Stimulated activated CD4-positive, alpha-beta T cell treated with anti-CD3 and anti-CD28 coated beads, Interleukin-12 subunit alpha, Interleukin-12 subunit beta, amount 100 ng/mL, for 24 hours (primary cell): Measurements from ENCODE around the gene POU2F1.
"Not testable (repeated sequence)": the region's sequence is repeated elsewhere in the genome, so short reads cannot be mapped to it uniquely, and the experiment has no call there.

Experiments
- DNase-seq, 2 experiments: peaks; one replicate each; pipeline ENCODE4 v3.0.0-alpha.2; 2020; ENCODE audit warnings: low read depth in 2 of 2

POU2F1 gene

DNA sequence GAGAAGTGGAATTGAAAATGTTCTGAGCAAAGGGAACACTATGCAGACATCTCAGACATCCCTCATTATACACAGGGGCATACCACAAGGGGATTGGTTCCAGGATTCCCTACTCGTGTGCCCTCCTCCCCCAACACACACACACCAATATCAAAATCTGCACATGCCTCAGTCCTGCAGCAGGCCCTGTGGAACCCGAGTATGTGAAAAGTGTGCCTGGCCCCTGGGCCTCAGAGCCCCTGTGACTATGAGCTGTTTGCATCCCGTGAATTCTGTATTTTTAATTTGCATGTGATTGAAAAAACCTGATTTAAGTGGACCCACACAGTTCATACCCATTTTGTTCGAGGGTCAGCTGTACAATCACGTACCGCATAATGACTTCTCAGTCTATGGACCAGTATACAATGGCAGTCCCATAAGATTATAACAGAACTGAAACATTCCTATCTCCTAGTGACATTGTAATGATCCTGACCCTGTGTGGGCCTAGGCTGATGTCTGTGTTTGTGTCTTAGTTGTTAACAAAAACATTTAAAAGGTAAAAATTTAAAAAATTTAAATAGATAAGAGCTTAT, 11.3 kb downstream of the POU2F1 start:
- no peak for DNase-seq

GRCh38 chr1:167232801-167233200, 12.1 kb downstream of the POU2F1 start:
- no peak for DNase-seq

- DNase-seq = no peak
These were observed 12.7 kb downstream of the POU2F1 start for GRCh38 chr1:167233373-167233772.

DNA sequence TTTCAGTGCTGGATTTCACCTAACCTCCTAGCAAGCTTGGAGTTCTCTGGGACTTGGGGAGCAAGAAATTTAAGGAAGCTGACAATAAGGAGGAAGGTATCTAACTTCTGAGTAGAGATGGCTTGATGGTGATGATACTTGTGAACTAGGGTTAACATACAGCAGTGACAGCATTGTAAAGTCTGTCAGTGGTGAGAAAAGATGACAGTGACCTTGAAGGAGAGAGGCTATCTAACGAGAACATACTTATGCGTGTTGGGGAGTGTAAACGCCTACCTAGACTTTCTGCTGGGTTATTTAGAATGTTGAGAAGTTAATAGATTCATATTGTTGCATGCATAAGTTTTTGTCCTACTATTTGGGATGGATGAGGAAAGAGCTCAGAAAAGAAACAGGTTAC, 16.3 kb downstream of the POU2F1 start:
- no peak for DNase-seq

- DNase-seq = no peak
These were observed 18.0 kb downstream of the POU2F1 start for GRCh38 chr1:167238713-167239112.

GRCh38 chr1:167239257-167239656, 18.6 kb downstream of the POU2F1 start:
- no peak for DNase-seq

- DNase-seq = no peak
These were observed 23.6 kb downstream of the POU2F1 start for GRCh38 chr1:167244244-167244643.

DNA sequence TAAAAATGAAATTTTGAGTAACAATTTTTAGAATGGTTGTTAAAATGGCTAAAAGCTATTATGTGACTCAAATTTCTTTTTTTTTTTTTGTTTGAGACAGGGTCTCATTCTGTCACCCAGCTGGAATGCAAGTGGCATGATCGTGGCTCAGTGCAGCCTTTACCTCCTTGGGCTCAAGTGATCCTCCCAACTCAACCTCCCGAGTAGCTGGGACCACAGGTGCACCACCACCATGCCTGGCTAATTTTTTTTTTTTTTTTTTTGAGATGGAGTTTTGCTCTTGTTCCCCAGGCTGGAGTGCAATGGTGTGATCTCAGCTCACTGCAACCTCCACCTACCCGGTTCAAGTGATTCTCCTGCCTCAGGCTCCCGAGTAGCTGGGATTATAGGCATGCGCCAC, 24.5 kb downstream of the POU2F1 start:
- not testable (repeated sequence) for DNase-seq

DNA sequence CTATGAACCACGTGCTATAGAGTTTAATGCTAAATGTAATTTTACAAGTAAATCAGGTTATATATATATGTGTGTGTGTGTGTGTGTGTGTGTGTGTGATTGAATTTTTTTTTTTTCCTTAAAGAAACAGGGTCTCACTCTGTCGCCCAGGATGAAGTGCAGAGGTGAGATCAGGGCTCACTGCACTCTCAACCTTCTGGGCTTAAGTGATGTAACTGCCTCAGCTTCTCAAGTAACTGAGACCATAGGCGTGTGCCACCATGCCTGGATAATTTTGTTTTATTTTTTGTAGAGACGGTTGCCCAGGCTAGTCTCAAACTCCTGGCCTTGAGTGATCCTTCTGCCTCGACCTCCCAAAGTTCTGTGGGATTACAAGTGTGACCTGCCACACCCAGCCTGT, 26.3 kb downstream of the POU2F1 start:
- DNase-seq = no peak

- no peak for DNase-seq
These were observed 27.1 kb downstream of the POU2F1 start for GRCh38 chr1:167247754-167248153.

GRCh38 chr1:167248707-167249642, 28.3 kb downstream of the POU2F1 start:
- DNase-seq = no peak

DNA sequence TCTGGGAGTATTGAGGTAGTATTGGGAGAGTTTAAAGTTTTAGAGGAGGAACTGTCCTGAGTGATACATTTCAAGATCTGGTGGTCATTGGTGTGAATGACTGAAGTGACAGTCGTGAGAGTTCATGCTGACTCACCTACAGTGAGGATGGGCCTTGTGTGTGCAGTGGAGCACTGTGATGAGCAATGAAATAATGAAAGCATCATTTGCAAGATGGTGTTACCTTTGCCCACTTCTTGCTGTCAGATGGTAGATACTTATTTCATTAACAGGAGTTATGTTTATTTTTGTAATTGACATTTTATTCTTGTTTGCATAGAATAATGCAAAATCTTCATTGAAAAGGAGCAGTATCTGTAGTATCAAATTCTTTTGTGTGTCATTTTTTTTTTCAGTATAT, 29.0 kb downstream of the POU2F1 start:
- DNase-seq = no peak

GRCh38 chr1:167250482-167250881, 29.8 kb downstream of the POU2F1 start:
- no peak for DNase-seq

DNA sequence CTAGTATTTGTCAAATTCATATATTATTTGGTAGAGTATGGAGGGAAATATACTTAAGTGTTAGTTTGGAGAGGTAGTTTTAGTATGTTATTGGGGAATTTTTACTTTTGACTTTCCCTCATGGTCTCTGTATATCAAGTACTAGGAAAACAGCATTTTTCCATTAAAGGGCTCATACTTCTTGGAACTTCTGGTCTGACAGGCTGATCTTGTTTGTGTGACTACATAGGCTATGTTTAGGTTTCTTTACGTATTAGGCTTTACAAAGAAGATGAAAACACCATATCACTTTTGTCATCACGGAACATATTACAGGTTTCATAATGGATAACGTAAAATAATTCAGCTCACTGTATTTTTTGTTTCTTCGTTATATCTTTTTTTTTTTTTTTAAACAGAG, 30.8 kb downstream of the POU2F1 start:
- DNase-seq = no peak

GRCh38 chr1:167252986-167253385, 32.3 kb downstream of the POU2F1 start:
- DNase-seq = no peak

DNA sequence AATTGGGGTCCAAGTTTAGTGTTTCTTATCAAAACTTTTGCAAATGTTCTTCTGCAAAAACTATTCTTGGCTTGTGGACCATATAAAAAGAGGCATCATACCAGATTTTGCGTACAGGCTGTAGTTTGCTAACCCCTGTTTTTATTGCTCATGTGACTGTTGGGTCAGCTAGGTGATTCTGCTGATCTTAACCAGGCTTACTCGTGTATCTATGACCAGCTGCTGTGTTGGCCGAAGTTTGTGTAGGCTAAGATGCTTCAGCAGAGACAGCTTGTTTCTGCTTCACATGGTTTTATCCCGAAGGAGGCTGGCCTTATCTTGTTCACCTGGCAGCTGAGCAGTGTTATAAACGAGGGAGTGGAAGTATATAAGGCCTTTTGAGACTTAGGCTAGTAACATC, 38.2 kb downstream of the POU2F1 start:
- DNase-seq = no peak

GRCh38 chr1:167262836-167263235, 42.1 kb downstream of the POU2F1 start:
- no peak for DNase-seq

GRCh38 chr1:167263344-167263743, 42.7 kb downstream of the POU2F1 start:
- DNase-seq = no peak

- no peak for DNase-seq
These were observed 43.3 kb downstream of the POU2F1 start for GRCh38 chr1:167263819-167264464.

DNA sequence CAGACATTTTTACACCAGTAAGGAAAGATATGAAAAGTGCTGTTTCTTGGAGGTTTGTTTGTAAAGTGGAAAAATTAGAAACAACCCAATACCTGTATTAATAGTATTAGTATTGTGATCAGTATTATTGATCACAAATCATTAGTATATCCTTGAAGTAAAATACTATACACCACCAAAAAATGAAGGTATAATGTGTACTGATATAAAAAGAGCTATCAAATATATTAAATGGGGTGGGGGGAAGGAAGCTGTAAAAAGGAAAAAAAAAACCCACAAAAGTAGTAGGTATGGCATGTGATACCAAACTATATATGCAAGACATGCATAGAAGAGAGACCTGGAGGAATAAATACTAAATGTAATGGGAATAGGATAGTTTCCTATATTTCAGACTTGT, 46.3 kb downstream of the POU2F1 start:
- no peak for DNase-seq

DNA sequence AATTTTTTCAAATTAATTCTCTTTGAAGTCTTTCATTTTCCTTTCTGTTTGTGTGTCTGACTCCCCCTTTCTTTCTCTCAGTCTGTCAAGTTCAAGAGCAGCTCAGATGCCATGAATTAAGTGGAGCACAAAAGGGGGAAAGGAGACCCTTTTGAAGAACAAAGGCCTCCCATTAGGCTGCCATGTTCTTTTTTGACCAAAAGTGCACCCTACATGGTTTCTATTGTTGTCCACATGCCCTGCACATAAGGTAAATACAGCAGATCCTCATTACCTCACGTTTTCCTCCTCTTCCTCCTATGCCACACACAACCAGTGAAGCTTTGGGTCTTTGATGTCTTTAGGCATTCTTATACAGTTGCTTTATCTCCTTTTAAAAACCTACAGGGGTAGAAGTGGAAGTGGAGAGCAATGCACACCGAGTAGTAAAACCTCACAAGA, 47.7 kb downstream of the POU2F1 start:
- DNase-seq = no peak

- no peak for DNase-seq
These were observed 49.8 kb downstream of the POU2F1 start for GRCh38 chr1:167270349-167271092.
